ENCODE results near the gene LRRC36.
A peak's percentile ranks its signal among the peaks of the same experiment; 100 is the strongest.
"Not testable (repeated sequence)": the region's sequence is repeated elsewhere in the genome, so short reads cannot be mapped to it uniquely, and the experiment has no call there.

The LRRC36 gene

DNA sequence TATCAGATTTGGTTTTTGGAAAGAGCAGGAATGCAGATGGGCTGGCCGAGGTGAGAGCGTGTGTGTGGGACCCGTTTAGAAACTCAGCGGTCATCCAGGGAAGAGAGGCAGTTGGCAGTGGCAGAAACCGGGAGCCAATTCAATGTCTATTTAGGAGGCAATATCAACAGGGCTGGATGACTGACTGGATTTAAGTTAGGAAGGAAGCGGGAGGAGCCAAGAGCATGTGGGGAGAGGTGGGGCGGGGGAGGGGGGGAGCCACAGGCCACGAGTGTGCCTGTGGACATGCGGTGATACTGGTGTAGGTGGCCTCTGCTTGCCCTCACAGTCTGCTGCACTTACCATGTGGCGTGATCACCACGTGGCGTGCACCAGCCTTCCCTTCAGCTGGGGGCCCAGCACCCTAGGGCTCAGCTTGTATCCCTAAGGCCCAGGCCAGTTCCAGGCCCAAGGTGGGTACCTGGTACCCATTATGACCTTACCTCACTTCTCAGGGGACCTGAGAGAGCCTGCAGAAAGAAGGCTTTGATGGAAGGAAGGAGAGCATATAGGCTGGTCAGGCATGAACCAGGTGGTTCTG lies 77.5 kb downstream of the LRRC36 start:
- DNase-seq (ENCODE audit: low read depth, low spot score) = no peak

DNA sequence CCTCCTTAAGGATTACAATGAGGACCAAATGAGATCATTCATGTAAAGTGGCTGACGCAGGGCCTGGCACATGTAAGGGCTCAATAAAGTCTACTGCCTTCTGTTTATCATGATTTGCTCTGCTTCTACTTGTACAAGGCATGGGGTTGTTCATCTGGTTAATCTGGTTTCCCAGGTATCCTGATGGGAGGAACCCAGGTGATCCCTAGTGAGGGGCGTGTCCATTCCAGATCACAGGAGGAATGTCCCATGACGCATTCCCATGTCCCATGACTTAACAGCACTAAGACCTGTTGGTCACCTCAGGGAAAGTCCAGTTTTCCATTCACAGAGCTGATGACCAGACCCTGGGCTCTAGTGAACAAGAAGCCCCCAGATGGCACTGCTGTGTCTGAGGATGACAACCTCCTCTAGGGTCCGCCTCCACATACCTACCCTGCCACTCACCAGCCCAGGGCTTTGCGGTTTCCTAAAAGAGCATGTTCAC lies 78.2 kb downstream of the LRRC36 start:
- peak; percentile 82 for DNase-seq (ENCODE audit: low read depth, low spot score)

DNA sequence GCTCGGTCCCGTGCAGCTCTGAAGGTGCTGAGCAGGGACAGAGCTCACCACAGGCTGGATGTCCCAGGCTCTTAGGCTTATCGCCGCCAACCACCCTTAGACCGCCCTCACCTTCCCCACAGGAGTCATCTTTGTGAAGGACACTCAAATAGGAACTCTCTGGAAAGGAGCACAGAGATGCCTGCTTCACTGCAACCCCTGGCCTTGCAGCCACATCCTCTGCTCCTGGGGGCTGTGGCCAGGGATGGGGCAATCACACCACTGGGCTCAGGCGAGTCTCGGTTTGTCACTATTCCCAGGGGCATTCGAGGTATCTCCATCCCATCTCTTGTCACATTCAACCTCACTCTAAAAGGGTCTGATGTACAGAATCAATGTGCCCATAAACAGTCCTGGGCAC lies 78.7 kb downstream of the LRRC36 start:
- DNase-seq (ENCODE audit: low read depth, low spot score) = no peak

DNA sequence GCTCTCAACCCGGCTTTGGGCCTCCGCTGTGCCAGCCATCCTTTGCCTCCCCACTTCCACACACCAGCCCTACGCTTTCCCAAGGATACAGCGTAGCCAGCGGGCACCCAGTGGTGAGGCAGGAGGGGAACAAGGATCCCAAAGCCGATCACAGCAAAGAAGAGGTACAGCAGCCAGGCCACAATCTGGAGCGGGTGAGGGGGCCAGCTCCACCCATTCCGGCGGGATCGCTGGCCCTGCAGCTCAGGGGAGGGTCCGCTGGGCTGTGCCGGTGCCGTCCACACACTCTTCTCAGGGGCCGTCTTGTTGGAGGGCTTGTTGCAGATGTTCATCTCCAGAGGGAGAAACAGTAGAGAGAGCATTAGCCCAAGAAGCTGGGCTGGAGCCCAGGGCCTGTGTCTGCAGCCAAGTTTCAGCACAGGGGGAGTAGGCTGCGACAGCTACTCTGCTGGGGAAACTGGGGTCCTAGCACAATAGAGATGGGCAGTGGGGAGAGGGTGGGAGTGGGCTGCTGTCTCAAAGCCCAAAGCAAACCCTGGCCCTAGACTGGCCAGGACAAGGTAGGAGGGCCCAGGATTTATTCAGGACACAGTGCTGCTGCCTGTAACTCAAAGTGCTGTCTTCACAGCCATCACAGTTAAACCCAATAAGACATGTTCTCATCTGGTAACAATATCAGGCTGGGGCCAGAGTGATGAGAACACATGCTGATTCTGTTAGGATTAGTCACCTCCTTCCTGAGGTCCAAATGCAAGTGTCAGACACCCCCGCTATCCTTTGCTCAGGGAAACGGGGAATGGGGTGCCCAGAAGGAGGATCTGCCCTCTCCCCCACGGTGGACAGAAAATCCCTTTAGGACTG lies 79.7 kb downstream of the LRRC36 start:
- DNase-seq (ENCODE audit: low read depth, low spot score) = no peak

DNA sequence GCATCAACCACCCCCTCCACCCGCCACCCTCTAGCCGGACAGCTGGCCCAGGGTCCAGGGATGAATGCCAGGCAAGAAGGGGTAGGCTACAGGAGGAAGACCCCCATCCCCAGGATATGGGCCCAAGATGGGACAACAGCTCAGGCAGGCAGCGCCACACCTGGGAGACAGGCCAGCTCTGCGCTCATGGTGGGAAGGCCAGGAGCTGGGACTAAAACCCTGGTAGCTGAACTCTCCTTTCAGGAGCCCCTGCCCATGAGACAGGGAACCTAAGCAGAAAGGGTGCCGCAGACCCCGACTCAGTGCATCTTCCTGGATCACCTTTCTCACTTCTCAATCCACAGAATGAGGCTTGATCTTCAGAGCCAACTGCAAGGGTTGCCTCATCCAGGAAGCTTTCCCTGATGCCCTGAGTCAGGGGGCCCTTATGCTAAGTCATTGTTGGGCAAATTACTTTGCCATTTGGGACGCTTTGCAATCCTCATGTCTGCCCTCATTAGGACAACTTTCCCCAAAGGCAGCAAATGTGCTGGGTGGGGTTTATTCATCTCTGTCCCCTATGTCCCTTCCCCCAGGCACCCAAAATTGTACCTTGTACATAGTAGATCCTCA lies 80.7 kb downstream of the LRRC36 start:
- no peak for DNase-seq (ENCODE audit: low read depth, low spot score)

DNA sequence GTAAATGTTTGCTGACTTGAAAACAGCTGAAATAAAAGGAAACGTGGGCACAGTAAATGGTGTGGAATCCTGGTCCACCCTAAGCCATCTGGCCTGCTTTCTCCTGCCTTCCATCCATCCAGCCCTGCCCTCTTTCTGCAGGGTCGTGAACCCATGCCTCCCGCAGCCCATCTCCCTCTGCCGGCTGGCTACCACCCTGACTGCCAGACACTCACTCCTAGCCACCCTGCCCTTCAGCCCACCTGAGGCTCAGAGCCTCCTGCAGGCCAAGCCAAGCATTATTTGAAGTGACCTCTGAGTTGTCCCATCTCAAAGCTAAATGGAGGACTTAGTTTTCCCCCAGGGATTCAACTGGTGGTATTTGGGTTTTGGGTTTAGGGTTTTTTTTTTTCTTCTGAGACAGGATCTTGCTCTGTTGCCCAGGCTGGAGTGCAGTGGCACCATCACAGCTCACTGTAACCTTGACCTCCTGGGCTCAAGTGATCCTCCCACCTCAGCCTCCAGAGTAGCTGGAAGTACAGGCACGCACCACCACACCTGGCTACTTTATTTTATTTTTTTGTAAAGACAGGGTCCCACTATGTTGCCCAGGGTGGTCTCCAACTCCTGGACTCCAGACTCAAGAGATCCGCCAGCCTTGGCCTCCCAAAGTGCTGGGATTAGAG lies 81.3 kb downstream of the LRRC36 start:
- DNase-seq (ENCODE audit: low read depth, low spot score) = no peak

DNA sequence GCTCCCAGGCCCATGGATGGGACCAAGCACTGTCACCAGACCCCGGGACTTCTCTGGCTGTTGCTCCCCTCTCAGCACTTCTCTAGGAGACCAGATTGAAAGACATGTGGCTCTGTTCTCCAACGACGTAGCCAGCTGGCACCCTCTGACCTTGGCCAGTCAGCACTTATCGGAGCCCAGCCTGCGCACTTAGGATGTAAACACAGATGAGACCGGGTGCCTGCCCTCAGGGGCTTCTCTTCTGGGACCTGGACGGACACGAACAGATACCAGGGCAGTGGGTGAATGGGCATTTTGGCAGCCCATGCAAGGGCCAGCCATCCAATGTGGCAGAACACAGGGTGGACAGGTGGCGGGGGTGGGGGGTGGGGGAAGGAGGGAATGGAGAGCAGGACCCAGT lies 83.0 kb downstream of the LRRC36 start:
- no peak for DNase-seq (ENCODE audit: low read depth, low spot score)

DNA sequence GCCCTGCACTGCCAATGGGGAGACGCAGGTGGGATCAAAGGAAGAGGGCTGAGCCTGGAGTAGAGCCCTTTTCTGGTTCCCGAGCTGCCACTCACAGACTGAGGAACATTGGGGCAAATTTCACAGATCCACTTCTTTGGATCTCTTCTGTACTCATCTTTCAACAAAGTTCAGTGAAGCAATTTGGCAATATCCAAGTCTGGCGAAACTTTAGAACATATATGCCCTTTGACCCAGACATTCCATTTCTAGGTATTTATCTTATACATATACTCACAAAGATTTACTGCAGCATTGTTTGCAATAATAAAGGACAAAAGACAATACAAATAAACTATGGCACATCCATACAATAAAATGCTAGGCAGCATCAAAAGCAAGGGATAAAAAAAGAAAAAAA lies 84.7 kb downstream of the LRRC36 start:
- no peak for DNase-seq (ENCODE audit: low read depth, low spot score)

DNA sequence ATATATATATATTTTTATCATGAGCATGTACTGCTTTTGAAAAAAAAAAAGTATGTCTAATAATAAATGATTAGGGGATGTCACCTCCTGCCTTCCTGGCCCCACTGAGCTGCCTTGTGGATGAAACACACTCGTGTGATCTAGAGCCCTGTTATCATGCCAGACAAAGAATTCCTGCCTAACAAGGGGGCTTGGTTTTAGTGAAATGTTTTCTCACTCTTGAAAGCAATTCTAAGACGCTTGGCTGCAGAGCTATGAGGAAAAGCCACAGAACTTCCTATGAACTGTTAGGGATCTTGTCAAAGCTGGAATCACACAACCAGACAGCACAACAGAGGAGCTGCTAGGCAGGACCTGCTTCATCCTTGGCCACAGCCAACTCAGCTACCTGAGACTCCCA lies 85.7 kb downstream of the LRRC36 start:
- no peak for DNase-seq (ENCODE audit: low read depth, low spot score)

DNA sequence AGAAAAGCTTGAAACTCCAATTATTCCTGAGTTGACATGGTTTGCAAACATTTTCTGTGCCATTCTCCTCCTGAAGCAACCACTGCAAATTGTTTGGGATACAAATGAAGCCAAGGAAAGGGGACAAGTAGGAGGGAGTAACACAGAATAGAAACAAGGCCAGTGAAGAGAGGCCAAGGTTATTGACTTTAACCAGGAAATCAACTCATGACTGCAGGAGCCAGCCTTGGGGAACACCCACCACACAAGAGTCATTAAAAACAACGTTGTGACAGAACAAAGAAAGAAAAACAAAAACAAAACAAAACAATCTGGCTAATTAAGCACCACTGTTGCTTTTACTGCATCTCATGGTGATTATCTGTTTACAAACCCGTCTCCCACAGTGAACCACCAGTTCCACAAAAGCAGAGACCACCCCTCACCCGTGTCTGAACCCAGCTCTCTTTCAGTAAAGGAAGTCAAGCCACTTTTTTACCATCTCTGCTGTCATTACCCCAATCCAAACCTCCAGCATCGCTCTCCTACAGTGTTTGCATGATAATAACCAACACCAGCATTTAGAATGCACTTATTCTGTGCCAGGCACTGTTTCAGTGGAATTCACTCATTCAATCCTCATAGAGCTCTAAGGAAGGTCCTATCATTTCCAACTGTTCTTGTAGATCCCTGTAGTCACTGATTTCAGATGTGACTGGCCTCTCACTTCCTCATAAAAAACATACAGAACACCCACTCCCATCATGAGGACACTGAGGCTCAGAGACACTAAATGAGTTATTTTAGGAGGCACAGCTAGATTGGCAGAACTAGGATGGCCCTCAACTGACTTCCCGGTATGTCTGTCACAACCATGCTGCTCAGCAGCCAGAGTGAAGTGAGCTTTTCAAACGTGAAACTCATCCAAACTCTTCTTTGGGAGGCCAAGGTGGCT lies 87.6 kb downstream of the LRRC36 start:
- no peak for DNase-seq (ENCODE audit: low read depth, low spot score)

DNA sequence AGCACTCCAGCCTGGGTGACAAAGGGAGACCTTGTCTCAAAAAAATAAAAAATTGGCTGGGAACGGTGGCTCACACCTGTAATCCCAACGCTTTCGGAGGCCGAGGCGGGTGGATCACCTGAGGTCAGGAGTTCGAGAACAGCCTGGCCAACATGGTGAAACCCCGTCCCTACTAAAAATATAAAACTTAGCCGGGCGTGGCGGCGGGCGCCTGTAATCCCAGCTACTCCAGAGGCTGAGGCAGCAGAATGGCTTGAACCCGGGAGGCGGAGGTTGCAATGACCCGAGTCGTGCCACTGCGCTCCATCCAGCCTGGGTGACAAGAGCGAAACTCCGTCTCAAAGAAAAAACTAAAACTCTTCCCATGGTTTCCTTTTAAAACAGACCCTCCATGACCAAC lies 88.8 kb downstream of the LRRC36 start:
- not testable (repeated sequence) for DNase-seq (ENCODE audit: low read depth, low spot score)

DNA sequence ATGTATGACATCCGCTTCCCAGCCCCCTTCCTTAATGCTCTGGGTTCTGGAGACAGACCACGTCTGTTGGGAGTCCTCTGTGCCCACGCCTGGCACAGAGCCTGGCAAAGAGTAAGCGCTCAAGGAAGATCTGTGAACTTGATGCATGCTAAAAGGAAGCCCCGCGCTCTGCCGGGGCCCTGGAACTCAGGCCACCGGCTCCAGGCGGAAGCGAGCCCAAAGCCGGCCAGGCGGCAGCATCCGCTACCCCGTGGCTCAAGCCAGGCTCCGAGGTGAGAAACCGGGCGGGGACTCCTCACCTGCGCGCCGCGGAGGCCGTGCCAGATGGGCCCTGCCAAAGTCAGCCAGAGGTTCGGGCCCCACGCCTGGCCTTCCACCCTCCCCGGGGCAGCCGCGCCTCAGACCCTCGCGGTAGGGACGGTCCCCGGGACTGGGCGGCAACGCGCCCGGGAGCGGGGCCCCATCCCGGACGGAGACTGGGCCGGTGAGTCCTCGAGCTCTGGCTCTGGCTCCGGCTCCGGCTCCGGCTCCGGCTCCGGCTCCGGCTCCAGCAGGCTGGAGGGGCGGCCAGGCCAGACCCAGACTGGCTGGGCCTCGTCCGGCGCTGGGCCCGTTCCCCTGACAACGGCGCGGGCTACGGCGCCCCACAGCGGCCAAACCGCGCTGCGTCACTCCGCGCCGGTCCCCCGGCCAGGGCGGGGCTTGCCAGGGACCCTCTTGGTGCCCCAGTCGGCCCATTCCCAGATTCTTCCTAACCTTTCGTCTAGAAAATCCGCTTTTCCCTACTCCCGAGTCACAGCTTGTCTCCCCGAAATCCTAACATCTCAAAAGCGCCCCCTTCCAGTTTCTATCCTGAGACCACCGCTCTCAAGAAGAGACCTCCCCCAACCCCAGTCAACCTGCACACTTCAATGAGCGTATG lies 89.5 kb downstream of the LRRC36 start, which contains the start of gene ZDHHC1:
Gene ZDHHC1, minus strand, starts transcription at position 606 of the 922 bp plus-strand sequence. CDS start 8,702 bp downstream, outside the sequence.
- DNase-seq (ENCODE audit: low read depth, low spot score) = peak; percentile 82

DNA sequence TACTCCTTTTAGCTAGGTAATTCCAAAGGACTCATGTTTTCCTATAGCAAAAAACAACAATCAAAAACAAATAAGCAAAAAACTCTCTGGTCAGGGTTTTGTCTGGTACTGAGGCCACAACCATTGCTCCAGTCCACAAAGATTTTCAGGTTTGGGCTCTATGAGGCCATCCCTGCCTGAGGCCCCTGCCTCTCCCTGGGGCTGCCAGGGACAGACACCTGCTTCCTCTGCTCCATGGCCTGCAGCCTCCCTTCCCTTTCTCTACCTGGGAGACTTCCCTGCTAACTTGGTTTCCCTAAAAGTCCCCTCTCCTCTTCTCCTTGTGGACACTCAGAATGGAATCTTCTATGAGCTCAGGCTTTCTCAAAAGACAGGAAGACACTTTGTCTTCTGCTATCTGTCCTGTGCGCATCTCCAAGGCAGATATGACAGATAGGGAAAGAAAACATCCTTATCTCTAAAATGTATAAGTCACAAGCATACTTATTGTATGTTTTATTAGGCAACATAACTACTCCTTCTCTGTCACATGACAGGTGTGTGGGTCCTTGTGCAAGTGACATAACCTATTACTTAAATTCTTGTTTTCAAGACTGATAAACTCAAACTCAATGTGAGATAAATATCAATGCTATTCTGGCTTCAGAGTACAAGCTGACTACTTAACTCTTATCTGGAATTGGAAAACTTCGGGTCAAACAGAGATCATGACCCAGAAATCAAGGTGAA lies 90.9 kb downstream of the LRRC36 start:
- DNase-seq (ENCODE audit: low read depth, low spot score) = no peak

DNA sequence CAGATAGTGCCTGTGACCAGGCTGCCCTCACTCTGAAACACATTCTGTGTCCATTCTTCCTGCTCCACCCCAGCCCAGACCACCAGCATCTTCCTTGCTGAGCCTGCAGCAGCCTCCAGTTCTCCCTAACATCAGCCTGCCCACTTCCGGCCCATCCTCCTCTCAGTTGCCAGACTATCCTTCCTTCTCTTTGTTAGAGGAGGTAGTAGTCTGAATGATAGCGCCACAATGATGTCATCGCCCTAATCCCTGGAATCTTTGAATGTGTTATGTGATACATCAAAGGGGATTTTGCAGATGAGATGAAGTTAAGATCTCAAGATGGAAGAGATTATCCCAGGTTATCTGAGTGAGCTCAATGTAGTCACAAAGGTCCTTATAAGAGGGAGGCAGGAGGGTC lies 92.9 kb downstream of the LRRC36 start:
- DNase-seq (ENCODE audit: low read depth, low spot score) = peak; percentile 31

DNA sequence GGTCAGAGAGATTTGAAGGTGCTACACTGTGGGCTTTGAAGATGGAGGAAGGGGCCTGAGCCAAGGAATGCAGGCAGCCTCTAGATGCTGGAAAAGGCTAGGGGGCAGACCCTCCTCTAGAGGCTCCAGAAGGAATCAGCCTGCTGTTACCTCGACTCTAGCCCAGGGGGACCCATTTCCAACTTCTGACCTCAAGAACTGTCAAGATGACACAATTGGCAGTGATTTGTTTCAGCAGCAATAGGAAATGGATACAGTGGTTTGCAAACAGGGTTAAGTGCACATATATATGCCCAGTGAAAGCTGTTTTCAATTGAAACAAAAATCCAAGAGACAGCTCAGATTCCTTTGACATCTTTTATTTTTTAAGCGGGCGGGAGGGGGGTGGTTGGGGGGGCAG lies 93.3 kb downstream of the LRRC36 start:
- peak; percentile 44 for DNase-seq (ENCODE audit: low read depth, low spot score)

DNA sequence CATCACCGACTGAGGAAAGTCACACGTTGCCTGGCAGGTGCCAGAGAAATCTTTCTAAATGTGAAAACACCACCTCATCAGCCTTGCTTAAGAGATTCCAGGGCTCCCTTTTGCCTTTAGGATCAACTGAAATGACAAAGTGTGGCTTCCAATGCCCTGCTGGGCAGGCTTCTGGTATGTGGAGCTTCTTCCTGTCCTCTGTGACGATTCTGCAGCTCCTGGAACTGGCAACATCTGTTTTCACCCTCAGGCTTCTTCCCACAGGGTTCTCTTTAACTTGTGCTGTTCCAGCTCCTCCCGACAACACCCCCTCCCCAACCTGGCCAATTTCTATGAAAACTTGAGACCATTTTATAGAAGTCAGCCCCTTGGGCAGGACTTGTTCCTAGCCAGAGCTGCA lies 94.4 kb downstream of the LRRC36 start:
- peak; percentile 75 for DNase-seq (ENCODE audit: low read depth, low spot score)

DNA sequence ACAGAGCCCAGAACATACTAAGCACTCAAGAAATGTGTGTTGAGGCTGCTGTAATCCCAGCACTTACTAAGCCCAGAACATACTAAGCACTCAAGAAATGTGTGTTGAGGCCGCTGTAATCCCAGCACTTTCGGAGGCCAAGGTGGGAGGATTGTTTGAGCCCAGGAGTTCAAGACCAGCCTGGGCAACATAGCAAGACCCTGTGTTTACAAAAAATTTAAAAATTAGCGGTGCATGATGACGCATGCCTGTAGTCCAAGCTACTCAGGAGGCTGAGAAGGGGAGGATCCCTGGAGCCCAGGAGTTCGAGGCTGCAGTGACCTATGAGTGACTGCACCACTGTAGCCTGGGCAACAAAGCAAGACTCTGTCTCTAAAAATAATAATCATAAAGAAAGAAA lies 96.4 kb downstream of the LRRC36 start:
- no peak for DNase-seq (ENCODE audit: low read depth, low spot score)

DNA sequence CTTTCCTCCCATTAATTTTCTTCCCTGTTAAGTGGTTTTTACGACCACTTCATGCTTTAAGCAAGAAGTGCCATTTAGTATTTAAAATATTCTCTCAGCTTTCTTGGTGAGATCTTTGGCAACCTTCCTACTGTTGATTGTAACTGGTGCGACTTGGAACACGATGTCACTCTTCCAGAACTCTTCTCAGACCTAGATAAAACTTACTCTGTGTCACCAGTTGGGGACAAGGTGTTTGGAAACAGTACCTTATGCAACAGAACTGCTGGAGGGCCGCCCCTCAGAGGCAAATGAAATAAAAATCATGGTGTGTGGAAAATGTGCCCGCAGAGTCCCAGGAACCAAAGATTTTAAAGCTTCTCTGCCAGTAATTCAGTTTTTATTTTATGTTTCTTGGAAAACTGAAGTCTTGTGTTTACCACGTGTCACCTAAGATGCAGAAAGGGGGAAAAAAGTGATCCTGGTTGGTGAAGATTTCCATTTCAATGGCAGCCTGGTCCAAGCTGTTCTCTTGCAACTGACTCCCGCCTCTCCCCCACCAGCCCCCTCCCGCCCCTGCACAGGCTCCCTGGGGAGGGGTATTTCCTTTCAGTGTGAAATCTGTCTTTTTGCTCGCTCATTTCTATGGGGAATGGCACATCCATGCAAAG lies 97.1 kb downstream of the LRRC36 start:
- peak; percentile 27 for DNase-seq (ENCODE audit: low read depth, low spot score)

DNA sequence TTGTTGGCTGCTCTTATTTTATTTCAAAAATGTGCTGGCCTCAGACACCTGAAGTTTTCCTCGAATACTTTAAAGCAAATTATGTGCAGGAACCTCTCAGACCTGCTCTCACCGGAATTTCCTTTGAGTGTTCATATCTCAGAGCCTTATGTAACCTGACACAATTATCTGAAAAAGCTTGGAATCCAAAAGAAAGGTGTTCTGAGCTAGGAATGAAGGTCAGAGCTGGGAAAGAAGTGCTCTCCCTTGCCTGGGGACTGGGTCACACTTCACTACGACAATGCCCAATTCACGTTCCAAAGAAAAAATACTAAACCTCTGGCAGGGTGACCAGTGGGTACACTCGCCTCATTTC lies 97.6 kb downstream of the LRRC36 start:
- DNase-seq (ENCODE audit: low read depth, low spot score) = no peak
